ENCODE measurements around the gene GSE1. TPM values are rescaled to one million over a fixed set of nuclear protein-coding genes. Genes with fewer than 3 reads are reported as not detected.

The GSE1 gene
- total and polyA plus RNA-seq, 9 of the 15 experiments (the other 6 are each of a cell fraction or from before 2014, with no cell fraction given): 12.2 to 244 (median 57.9) TPM

GRCh38 chr16:85711982-85712587 is 99.0 kb downstream of the GSE1 start:
- 0 out of 2 replicates have a peak, but pooled peaks cover 3% of the 10 kb centered on the region for H4K20me1 ChIP-seq (replicated peaks; ENCODE audit: control insufficient read depth, insufficient read depth, low read length)
- H3K9ac ChIP-seq (ENCODE audit: insufficient read depth in 1 of 2, low read depth in 2 of 2, low read length in 2 of 2): no peak overlapping the region
- intact Hi-C loops (cut with micrococcal nuclease) (loop anchor here (10.0 kb wide), 1 partner anchor 137 kb away; no protein-coding TSS in a partner anchor), in situ Hi-C loops (cut with MboI) (loop anchor here (10.0 kb wide), 1 partner anchor 287 kb away; no protein-coding TSS in a partner anchor)
- DNase-seq (ENCODE audit: extremely low read depth in 1 of 4, low spot score in 3 of 4) (no peak), ATAC-seq (no peak), FAIRE-seq (no peak)
- H3K9me1 ChIP-seq (ENCODE audit: control insufficient read depth, insufficient read depth, low read length): no peaks in the 10 kb centered on the region
- H3K27ac ChIP-seq (ENCODE audit: extremely low read depth, low read depth, low read length): no peak overlapping the region
- ChIA-PET POLR2A (no interaction called here), CTCF (ENCODE audit: low intra/inter-chr PET ratio) (no interaction called here)
- H3K9me3 ChIP-seq (replicated peaks; ENCODE audit: control insufficient read depth, insufficient read depth, low read depth, low read length): peaks cover 6% of the 10 kb centered on the region
- no peaks in the 10 kb centered on the region for H3K79me2 ChIP-seq (ENCODE audit: control insufficient read depth, insufficient read depth, low read length)
- 13% methylated on average over 6 of the region's 6 CpGs for WGBS (ENCODE audit: insufficient coverage, low coverage, missing lambda C conversion rate)
- no peak overlapping the region for H3K4me2 ChIP-seq (ENCODE audit: insufficient read depth, low read length)
- H3K27me3 ChIP-seq (ENCODE audit: control insufficient read depth in 2 of 2, insufficient read depth in 2 of 2, low read length in 2 of 2): peaks cover 30 to 66% of the 10 kb centered on the region in 2 experiments
- H3K36me3 ChIP-seq (ENCODE audit: control insufficient read depth, insufficient read depth, low read length): no peaks in the 10 kb centered on the region
- peaks cover 0 to 30% of the 10 kb centered on the region in 2 experiments; a peak in 2 of 5 replicates for H3K4me1 ChIP-seq (replicated peaks in 1 of 2; ENCODE audit: control insufficient read depth in 2 of 2, insufficient read depth in 2 of 2, low read length in 2 of 2)
- H2AFZ ChIP-seq (ENCODE audit: low read depth, low read length): no peak overlapping the region
- H3K4me3 ChIP-seq: no peak overlapping the region
- BruUV-seq (replicated peaks): no TSS peak
- TF ChIP-seq ZNF316 (IDR thresholded peaks at IDR 0.05) (peak; percentile 48; the same call in 1 of the 2 replicates), SIN3A (IDR thresholded peaks at IDR 0.05; ENCODE audit: borderline replicate concordance in 2 of 2, control insufficient read depth in 1 of 2, low read depth in 2 of 2, low read length in 2 of 2) (no peak), ZNF778 (CRISPR knock-in tag; IDR thresholded peaks at IDR 0.05) (no peak), ZNF407 (IDR thresholded peaks at IDR 0.05; ENCODE audit: low read depth) (no peak), CREM (IDR thresholded peaks at IDR 0.05; ENCODE audit: low read depth) (no peak), CCNT2 (IDR thresholded peaks at IDR 0.05; ENCODE audit: borderline replicate concordance, extremely low read depth, insufficient read length, low read depth, low read length) (no peak), ZFP36 (IDR thresholded peaks at IDR 0.05; ENCODE audit: low read depth, low read length, partially characterized antibody) (peak; percentile 60), SETDB1 (IDR thresholded peaks at IDR 0.05; ENCODE audit: low read length) (no peak), ZNF3 (CRISPR knock-in tag; IDR thresholded peaks at IDR 0.05) (no peak), STAT5A (IDR thresholded peaks at IDR 0.05; ENCODE audit: borderline replicate concordance, low read length) (no peak), TCF3 (CRISPR knock-in tag; IDR thresholded peaks at IDR 0.05) (no peak), TSC22D4 (tag; IDR thresholded peaks at IDR 0.05) (no peak), CBX5 (IDR thresholded peaks at IDR 0.05; ENCODE audit: borderline replicate concordance, low read depth) (0 out of 2 replicates have a peak, but pooled peaks have one; percentile 26), E2F4 (CRISPR knock-in tag; IDR thresholded peaks at IDR 0.05; ENCODE audit: low read depth) (no peak)
